ENCODE results near the gene PPFIA3. TPM values are rescaled to one million over a fixed set of nuclear protein-coding genes. Genes with fewer than 3 reads are reported as not detected.

PPFIA3 gene
- polyA plus RNA-seq, 1 donor: 3.9 TPM

GRCh38 chr19:49101160-49101559, 18.2 kb upstream of the PPFIA3 start:
- no peak for DNase-seq

- no peak for DNase-seq
Measured at GRCh38 chr19:49102303-49102702, 17.0 kb upstream of the PPFIA3 start.

GRCh38 chr19:49103331-49104085, 15.8 kb upstream of the PPFIA3 start:
- DNase-seq: no peak

GRCh38 chr19:49104229-49104864, 15.0 kb upstream of the PPFIA3 start:
- DNase-seq: peak; percentile 55

- DNase-seq: no peak
Measured at GRCh38 chr19:49106648-49107135, 12.7 kb upstream of the PPFIA3 start.

- no peak for DNase-seq
Measured at GRCh38 chr19:49107625-49108459, 11.5 kb upstream of the PPFIA3 start.

GRCh38 chr19:49109051-49109450, 10.3 kb upstream of the PPFIA3 start:
- DNase-seq: no peak

GRCh38 chr19:49109569-49110233, 9.6 kb upstream of the PPFIA3 start:
- DNase-seq: no peak

- no peak for DNase-seq
Measured at GRCh38 chr19:49110567-49110966, 8.8 kb upstream of the PPFIA3 start.

- no peak for DNase-seq
Measured at GRCh38 chr19:49111218-49111998, 7.9 kb upstream of the PPFIA3 start.

- peak; percentile 66 for DNase-seq
Measured at GRCh38 chr19:49113762-49114629, 5.3 kb upstream of the PPFIA3 start, which contains the start of gene LIN7B. TSS of gene LIN7B (plus strand) at chr19:49114370. CDS start at chr19:49114405, 35 bp downstream.

- DNase-seq: peak; percentile 61
Measured at GRCh38 chr19:49114630-49115363, 4.5 kb upstream of the PPFIA3 start.

GRCh38 chr19:49116544-49116943, 2.8 kb upstream of the PPFIA3 start:
- no peak for DNase-seq

- no peak for DNase-seq
Measured at GRCh38 chr19:49117677-49118564, 1.4 kb upstream of the PPFIA3 start.

- DNase-seq: peak; percentile 92
Measured at GRCh38 chr19:49118565-49119410, 556 bp upstream of the PPFIA3 start, which contains the start of gene C19orf73. TSS of gene C19orf73 (minus strand) at chr19:49119143. CDS start at chr19:49119022, 121 bp downstream.

- DNase-seq: no peak
Measured at GRCh38 chr19:49120325-49120683, 960 bp downstream of the PPFIA3 start.

GRCh38 chr19:49120868-49121267, 1.5 kb downstream of the PPFIA3 start:
- no peak for DNase-seq

Data from left kidney (tissue), 2 donors.